Central memory CD8-positive, alpha-beta T cell (primary cell): Measurements from ENCODE around the gene ABO.
"Not testable (repeated sequence)": the region's sequence is repeated elsewhere in the genome, so short reads cannot be mapped to it uniquely, and the experiment has no call there.

Experiments used
- ATAC-seq: fragments of 150-1000 bp; cut with Tn5 transposase; replicated peaks from 2 replicates; pipeline ENCODE4 v1.10.0; 2022; ENCODE audit warnings: mild to moderate bottlenecking, moderate FRiP score, moderate number of reproducible peaks; ENCODE audit not compliant: poor library complexity, severe bottlenecking; ENCODE audit errors: extremely low read depth
- DNase-seq, 2 donors: peaks; one replicate each; pipeline ENCODE4 v3.0.0; 2021; ENCODE audit warnings: low spot score in 2 of 2
- H3K27ac Mint-ChIP-seq: one replicate; pipeline ENCODE4 v1.8.0; 2022; ENCODE audit warnings: low read depth, mild to moderate bottlenecking, moderate library complexity, mixed read lengths
- H3K27me3 Mint-ChIP-seq: one replicate; pipeline ENCODE4 v1.8.0; 2022; ENCODE audit warnings: mixed read lengths
- H3K36me3 Mint-ChIP-seq: one replicate; pipeline ENCODE4 v1.8.0; 2022; ENCODE audit warnings: mild to moderate bottlenecking, moderate library complexity, mixed read lengths; ENCODE audit not compliant: insufficient read depth
- H3K4me1 Mint-ChIP-seq: one replicate; pipeline ENCODE4 v1.8.0; 2022; ENCODE audit warnings: mixed read lengths
- H3K4me3 Mint-ChIP-seq: one replicate; pipeline ENCODE4 v1.8.0; 2022; ENCODE audit warnings: mild to moderate bottlenecking, moderate library complexity, mixed read lengths
- H3K9me3 Mint-ChIP-seq: one replicate; pipeline ENCODE4 v1.8.0; 2022; ENCODE audit warnings: mixed read lengths

Gene ABO

GRCh38 chr9:133275105-133276000 is at the start of gene ABO:
Gene ABO, minus strand, starts transcription at chr9:133275201.
- Mint-ChIP-seq H3K27me3 (peaks cover 67% of the 10 kb centered on the region), H3K27ac (no peak within 1 kb of the TSS), H3K4me3 (peak within 1 kb of the TSS; percentile 19), H3K36me3 (no peaks in the 10 kb centered on the region), H3K4me1 (no peaks in the 10 kb centered on the region), H3K9me3 (no peaks in the 10 kb centered on the region)
- ATAC-seq = no peak
- DNase-seq = peak in 1 of 2 donors; percentile 10

GRCh38 chr9:133323991-133324703 is 49.1 kb upstream of the ABO start:
- Mint-ChIP-seq H3K27ac (no peak overlapping the region), H3K36me3 (no peaks in the 10 kb centered on the region), H3K4me3 (no peak overlapping the region), H3K4me1 (peaks cover 9% of the 10 kb centered on the region), H3K27me3 (peaks cover 8% of the 10 kb centered on the region), H3K9me3 (no peaks in the 10 kb centered on the region)
- DNase-seq (no peak), ATAC-seq (no peak)

- DNase-seq = no peak
- peaks cover under 1% of the 10 kb centered on the region for H3K4me1 Mint-ChIP-seq
- no peaks in the 10 kb centered on the region for H3K9me3 Mint-ChIP-seq
- ATAC-seq = no peak
- H3K36me3 Mint-ChIP-seq = no peaks in the 10 kb centered on the region
- peaks cover 9% of the 10 kb centered on the region for H3K27me3 Mint-ChIP-seq
- H3K27ac Mint-ChIP-seq = no peak overlapping the region
- H3K4me3 Mint-ChIP-seq = no peak overlapping the region
Observed at GRCh38 chr9:133323211-133323610, 48.2 kb upstream of the ABO start.

GRCh38 chr9:133322701-133323100 is 47.7 kb upstream of the ABO start:
- Mint-ChIP-seq H3K4me3 (no peak overlapping the region), H3K4me1 (no peaks in the 10 kb centered on the region), H3K27ac (peak overlapping the region; percentile 64), H3K36me3 (no peaks in the 10 kb centered on the region), H3K9me3 (no peaks in the 10 kb centered on the region), H3K27me3 (peaks cover 14% of the 10 kb centered on the region)
- DNase-seq (no peak), ATAC-seq (no peak)

- H3K4me3 Mint-ChIP-seq = no peak overlapping the region
- no peak for ATAC-seq
- peaks cover 26% of the 10 kb centered on the region for H3K27me3 Mint-ChIP-seq
- no peaks in the 10 kb centered on the region for H3K36me3 Mint-ChIP-seq
- H3K4me1 Mint-ChIP-seq = no peaks in the 10 kb centered on the region
- no peak for DNase-seq
- H3K27ac Mint-ChIP-seq = no peak overlapping the region
- no peaks in the 10 kb centered on the region for H3K9me3 Mint-ChIP-seq
Observed at GRCh38 chr9:133321411-133321935, 46.5 kb upstream of the ABO start.

- H3K4me1 Mint-ChIP-seq = no peaks in the 10 kb centered on the region
- H3K4me3 Mint-ChIP-seq = no peak overlapping the region
- H3K27me3 Mint-ChIP-seq = peaks cover 29% of the 10 kb centered on the region
- H3K27ac Mint-ChIP-seq = no peak overlapping the region
- no peak for ATAC-seq
- DNase-seq = no peak
- H3K9me3 Mint-ChIP-seq = no peaks in the 10 kb centered on the region
- H3K36me3 Mint-ChIP-seq = no peaks in the 10 kb centered on the region
Observed at GRCh38 chr9:133320421-133320881, 45.5 kb upstream of the ABO start.

GRCh38 chr9:133317551-133317950 is 42.5 kb upstream of the ABO start:
- H3K4me3 Mint-ChIP-seq, H3K27ac Mint-ChIP-seq, DNase-seq, H3K36me3 Mint-ChIP-seq, H3K9me3 Mint-ChIP-seq, H3K4me1 Mint-ChIP-seq, ATAC-seq: not testable (repeated sequence)
- peaks cover 29% of the 10 kb centered on the region for H3K27me3 Mint-ChIP-seq

GRCh38 chr9:133315997-133316396 is 41.0 kb upstream of the ABO start:
- Mint-ChIP-seq H3K27me3 (peaks cover 21% of the 10 kb centered on the region), H3K36me3 (no peaks in the 10 kb centered on the region), H3K4me3 (no peak overlapping the region), H3K9me3 (no peaks in the 10 kb centered on the region), H3K4me1 (no peaks in the 10 kb centered on the region), H3K27ac (no peak overlapping the region)
- no peak for ATAC-seq
- no peak for DNase-seq

GRCh38 chr9:133309608-133310007 is 34.6 kb upstream of the ABO start:
- DNase-seq = no peak
- H3K27ac Mint-ChIP-seq = no peak overlapping the region
- H3K4me3 Mint-ChIP-seq = no peak overlapping the region
- peaks cover 48% of the 10 kb centered on the region for H3K27me3 Mint-ChIP-seq
- no peaks in the 10 kb centered on the region for H3K9me3 Mint-ChIP-seq
- no peaks in the 10 kb centered on the region for H3K4me1 Mint-ChIP-seq
- no peak for ATAC-seq
- H3K36me3 Mint-ChIP-seq = no peaks in the 10 kb centered on the region

- peaks cover 48% of the 10 kb centered on the region for H3K27me3 Mint-ChIP-seq
- H3K27ac Mint-ChIP-seq = no peak overlapping the region
- H3K9me3 Mint-ChIP-seq = no peaks in the 10 kb centered on the region
- H3K36me3 Mint-ChIP-seq = no peaks in the 10 kb centered on the region
- DNase-seq = no peak
- no peak for ATAC-seq
- no peak overlapping the region for H3K4me3 Mint-ChIP-seq
- H3K4me1 Mint-ChIP-seq = no peaks in the 10 kb centered on the region
Observed at GRCh38 chr9:133307301-133307700, 32.3 kb upstream of the ABO start.

- ATAC-seq = no peak
- H3K4me3 Mint-ChIP-seq = no peak overlapping the region
- H3K36me3 Mint-ChIP-seq = no peaks in the 10 kb centered on the region
- no peak for DNase-seq
- peaks cover 48% of the 10 kb centered on the region for H3K27me3 Mint-ChIP-seq
- H3K27ac Mint-ChIP-seq = no peak overlapping the region
- no peaks in the 10 kb centered on the region for H3K4me1 Mint-ChIP-seq
- H3K9me3 Mint-ChIP-seq = no peaks in the 10 kb centered on the region
Observed at GRCh38 chr9:133306242-133307204, 31.5 kb upstream of the ABO start.

GRCh38 chr9:133305731-133306130 is 30.7 kb upstream of the ABO start:
- no peaks in the 10 kb centered on the region for H3K36me3 Mint-ChIP-seq
- peaks cover 48% of the 10 kb centered on the region for H3K27me3 Mint-ChIP-seq
- ATAC-seq (no peak), DNase-seq (no peak)
- H3K9me3 Mint-ChIP-seq = no peaks in the 10 kb centered on the region
- H3K27ac Mint-ChIP-seq = no peak overlapping the region
- no peaks in the 10 kb centered on the region for H3K4me1 Mint-ChIP-seq
- H3K4me3 Mint-ChIP-seq = no peak overlapping the region
